Small intestine (tissue), 7 donors: ENCODE data around the gene RAD51B. TPM values are rescaled to one million over a fixed set of nuclear protein-coding genes. Genes with fewer than 3 reads are reported as not detected.
A peak's percentile ranks its signal among the peaks of the same experiment; 100 is the strongest.

ENCODE experiments used
- DNase-seq, 2 donors: peaks; one replicate each; pipeline versions ENCODE4 v3.0.0 to v3.0.0-alpha.2; 2013
- FAIRE-seq: peaks from 2 replicates; lab custom pipeline; 2012; peaks lifted over from hg19 to GRCh38; lab: Jason Lieb, UNC
- H3K27ac ChIP-seq, 3 donors: one replicate each; pipeline ENCODE4 v1.5.1; 2013; ENCODE audit warnings: low read length in 2 of 3, mild to moderate bottlenecking in 2 of 3, control low read depth in 1 of 3, inconsistent platforms in 1 of 3, low read depth in 1 of 3, moderate library complexity in 1 of 3
- H3K27me3 ChIP-seq, 3 donors: one replicate each; pipeline ENCODE4 v1.6.1; 2013; ENCODE audit warnings: low read length in 3 of 3, inconsistent platforms in 1 of 3; ENCODE audit not compliant: control insufficient read depth in 3 of 3, insufficient read depth in 3 of 3
- H3K36me3 ChIP-seq, 3 donors: one replicate each; pipeline ENCODE4 v1.6.1; 2013; ENCODE audit warnings: low read length in 3 of 3, inconsistent platforms in 1 of 3, low read depth in 1 of 3, mild to moderate bottlenecking in 1 of 3, moderate library complexity in 1 of 3; ENCODE audit not compliant: control insufficient read depth in 3 of 3, insufficient read depth in 2 of 3
- H3K4me1 ChIP-seq, 3 donors: one replicate each; pipeline ENCODE4 v1.6.1; 2013; ENCODE audit warnings: low read length in 2 of 3, inconsistent platforms in 1 of 3, low read depth in 1 of 3, mild to moderate bottlenecking in 1 of 3, moderate library complexity in 1 of 3; ENCODE audit not compliant: control insufficient read depth in 3 of 3, insufficient read depth in 2 of 3
- H3K4me3 ChIP-seq, 3 donors: one replicate each; pipeline ENCODE4 v1.5.1; 2013; ENCODE audit warnings: low read length in 3 of 3, control low read depth in 1 of 3, inconsistent platforms in 1 of 3, low read depth in 1 of 3, mild to moderate bottlenecking in 1 of 3, moderate library complexity in 1 of 3
- H3K9me3 ChIP-seq, 2 donors: one replicate each; pipeline ENCODE4 v1.6.1; 2013; ENCODE audit warnings: low read depth in 1 of 2, low read length in 1 of 2; ENCODE audit not compliant: control insufficient read depth in 2 of 2, insufficient read depth in 1 of 2
- WGBS, 3 donors: extraction: QIAGEN DNeasy Blood & Tissue Kit; methylation state at CpG; one replicate each; pipeline ENCODE4 v1.1.7; 2013; 5-methylcytosine and 5-hydroxymethylcytosine counted together
- polyA plus RNA-seq, 4 donors: library from polyadenylated mRNA; stranded (reverse) in 3 of 4; unstranded in 1 of 4; fragments of 200-250 nt in 3 of 4; fragments of 120-200 nt in 1 of 4; gene quantifications; one replicate each; pipeline versions ENCODE4 v1.2.1 to v1.2.3, GENCODE V29; 2013
- donor health status: healthy with polysubstance abuse.
- donor health status: control.
- donor health status: control.
- donor health status: Bipolar disorder and iron deficiency.
- donor health status: healthy.

RAD51B gene
- polyA plus RNA-seq, 4 donors: 1.1 to 9.0 (median 4.1) TPM

- Histone ChIP-seq H3K27ac (no peak overlapping the region), H3K4me1 (peaks cover 0 to 6% (median 5%) of the 10 kb centered on the region in 3 donors), H3K36me3 (no peaks in the 10 kb centered on the region), H3K9me3 (no peaks in the 10 kb centered on the region), H3K27me3 (no peaks in the 10 kb centered on the region), H3K4me3 (no peak overlapping the region)
- no peak for DNase-seq
- WGBS, 3 donors: 84 to 89% (median 87%) methylated on average over 7 of the region's 7 CpGs
- FAIRE-seq: no peak
Measured at GRCh38 chr14:68668531-68668930, 849.0 kb downstream of the RAD51B start.

DNA sequence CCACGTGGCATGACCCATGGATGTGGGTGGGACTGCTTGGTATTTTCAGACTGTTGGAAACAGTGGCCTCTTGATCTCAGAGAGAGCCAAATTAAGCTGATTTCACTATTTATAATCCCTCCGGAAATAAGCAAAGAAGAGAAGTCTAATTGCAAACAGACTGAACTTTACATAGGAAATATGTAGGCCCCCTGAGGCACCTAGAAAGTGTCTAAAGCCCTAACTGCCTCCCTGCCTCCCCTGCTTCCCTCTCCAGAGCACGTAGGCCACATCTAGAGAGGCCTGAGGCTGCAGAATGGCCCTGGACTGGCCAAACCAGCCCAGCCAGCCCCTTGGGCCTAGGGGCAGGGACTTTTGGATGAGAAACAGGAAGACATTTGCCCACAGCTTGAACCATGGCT is 849.5 kb downstream of the RAD51B start:
- peaks cover 0 to 6% (median 5%) of the 10 kb centered on the region in 3 donors for H3K4me1 ChIP-seq
- no peak overlapping the region for H3K4me3 ChIP-seq
- H3K9me3 ChIP-seq: no peaks in the 10 kb centered on the region
- 52 to 79% (median 69%) methylated on average over 3 of the region's 3 CpGs for WGBS, 3 donors
- FAIRE-seq: no peak
- peak overlapping the region in 1 of 3 donors; percentile 47 for H3K27ac ChIP-seq
- H3K27me3 ChIP-seq: no peaks in the 10 kb centered on the region
- DNase-seq: no peak
- H3K36me3 ChIP-seq: no peaks in the 10 kb centered on the region

DNA sequence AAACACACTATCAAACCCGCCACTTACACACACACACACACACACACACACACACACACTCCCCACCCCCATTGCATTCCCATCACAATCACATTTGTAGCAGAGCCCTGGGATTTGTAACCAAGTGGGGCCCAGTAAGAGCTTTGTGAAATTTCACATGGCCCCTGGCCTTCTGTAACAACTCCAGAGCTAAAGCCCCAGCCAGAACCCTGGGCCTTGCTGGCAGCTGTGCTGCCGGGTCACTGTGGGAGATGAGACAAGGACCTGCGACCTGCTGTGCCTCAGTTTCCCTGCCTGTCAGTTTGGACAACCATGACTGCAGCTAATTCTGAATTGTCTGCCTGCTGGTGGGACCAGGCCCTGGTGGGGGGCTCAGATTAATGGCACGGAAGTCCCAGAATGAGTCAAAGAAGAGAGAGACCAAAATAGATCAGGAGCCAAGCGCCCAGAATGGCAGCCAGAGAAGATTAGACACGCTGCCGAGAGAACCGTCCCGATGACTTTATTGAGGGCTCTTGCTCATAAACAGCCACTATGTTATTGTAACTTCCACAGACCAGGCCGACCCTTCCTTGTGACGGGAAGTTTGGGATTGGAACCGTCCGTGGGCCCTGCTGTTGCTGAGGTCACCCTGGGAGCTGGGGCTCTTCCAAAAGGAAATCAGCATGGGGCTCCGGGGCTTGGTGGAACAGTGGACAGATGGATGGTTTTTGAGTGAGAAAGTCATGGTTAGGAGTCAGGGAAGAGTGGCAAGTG is 850.2 kb downstream of the RAD51B start:
- FAIRE-seq (no peak), DNase-seq (no peak)
- 76 to 94% (median 82%) methylated on average over 14 of the region's 14 CpGs for WGBS, 3 donors
- H3K27me3 ChIP-seq: no peaks in the 10 kb centered on the region
- H3K36me3 ChIP-seq: no peaks in the 10 kb centered on the region
- no peak overlapping the region for H3K4me3 ChIP-seq
- H3K27ac ChIP-seq: peak overlapping the region in 1 of 3 donors; percentile 71
- peaks cover 2 to 8% (median 6%) of the 10 kb centered on the region in 3 donors for H3K4me1 ChIP-seq
- H3K9me3 ChIP-seq: no peaks in the 10 kb centered on the region

DNA sequence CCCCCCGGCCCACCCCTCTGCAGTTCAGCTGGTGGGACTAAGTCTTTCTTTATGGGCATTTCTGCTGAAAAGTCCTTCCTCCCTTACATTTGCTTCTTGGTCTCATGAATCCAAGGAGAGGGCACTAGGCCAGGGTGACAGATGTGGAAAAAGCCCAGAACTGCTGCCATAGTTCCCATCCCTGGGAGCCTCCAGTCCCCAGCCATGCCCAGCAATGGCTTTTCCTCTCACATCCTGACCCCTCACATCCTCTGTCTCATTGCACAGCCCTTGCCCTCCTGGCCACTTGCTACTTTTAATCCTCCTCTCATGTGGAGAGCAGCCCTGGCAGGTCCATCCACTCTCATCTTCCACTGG is 850.8 kb downstream of the RAD51B start:
- H3K27me3 ChIP-seq: no peaks in the 10 kb centered on the region
- H3K9me3 ChIP-seq: no peaks in the 10 kb centered on the region
- H3K36me3 ChIP-seq: no peaks in the 10 kb centered on the region
- 84 to 100% (median 93%) methylated on average over 1 of the region's 1 CpG for WGBS, 3 donors
- DNase-seq (no peak), FAIRE-seq (no peak)
- H3K27ac ChIP-seq: peak overlapping the region in 1 of 3 donors; percentile 71
- H3K4me3 ChIP-seq: no peak overlapping the region
- peaks cover 2 to 14% (median 6%) of the 10 kb centered on the region in 3 donors for H3K4me1 ChIP-seq

- Histone ChIP-seq H3K36me3 (no peaks in the 10 kb centered on the region), H3K4me3 (no peak overlapping the region), H3K27me3 (no peaks in the 10 kb centered on the region), H3K27ac (peak overlapping the region in 1 of 3 donors; percentile 28), H3K4me1 (peaks cover 2 to 26% (median 4%) of the 10 kb centered on the region in 3 donors), H3K9me3 (no peaks in the 10 kb centered on the region)
- no peak for FAIRE-seq
- DNase-seq: no peak
- WGBS, 3 donors: 48 to 71% (median 58%) methylated on average over 2 of the region's 2 CpGs
Measured at GRCh38 chr14:68671909-68672308, 852.3 kb downstream of the RAD51B start.

DNA sequence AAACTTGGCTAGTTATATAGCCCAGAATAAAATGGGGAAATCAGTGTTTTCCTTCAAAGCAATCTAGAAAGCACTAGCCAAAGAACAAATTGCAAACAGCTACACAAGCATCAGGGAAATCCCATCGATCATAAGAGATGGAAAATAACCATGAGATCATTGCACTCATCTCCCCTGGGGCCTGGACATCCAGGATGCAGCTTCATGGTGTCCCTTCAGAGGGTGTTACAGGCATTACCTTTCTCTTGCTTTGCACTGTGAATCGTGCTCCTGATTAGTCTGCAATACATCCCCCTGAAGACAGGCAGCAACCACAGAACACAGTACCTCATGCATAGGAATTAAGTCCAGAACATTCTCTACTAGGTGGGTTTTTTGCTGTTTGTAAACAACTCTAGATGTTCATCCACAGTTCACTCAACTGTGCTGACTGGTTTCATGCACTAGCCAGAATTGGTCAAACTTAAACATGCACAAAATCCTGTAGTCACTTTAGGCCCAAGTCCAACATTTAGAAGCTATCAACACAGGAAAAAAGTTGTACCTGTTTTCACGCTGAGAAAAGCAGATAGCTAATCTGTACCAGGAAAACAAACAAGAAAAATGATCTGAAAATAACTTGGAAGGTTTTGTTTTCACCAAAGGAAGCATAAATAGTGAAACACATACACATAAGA is 853.2 kb downstream of the RAD51B start:
- Histone ChIP-seq H3K36me3 (no peaks in the 10 kb centered on the region), H3K4me3 (no peak overlapping the region), H3K9me3 (peaks cover 0 to 4% of the 10 kb centered on the region in 2 donors), H3K27me3 (no peaks in the 10 kb centered on the region), H3K4me1 (peaks cover 3 to 30% (median 7%) of the 10 kb centered on the region in 3 donors), H3K27ac (no peak overlapping the region)
- DNase-seq (no peak), FAIRE-seq (no peak)
- 45 to 52% (median 48%) methylated on average over 3 of the region's 3 CpGs for WGBS, 3 donors

- DNase-seq: no peak
- Histone ChIP-seq H3K4me1 (peaks cover 4 to 37% (median 9%) of the 10 kb centered on the region in 3 donors), H3K27ac (no peak overlapping the region), H3K36me3 (no peaks in the 10 kb centered on the region), H3K4me3 (no peak overlapping the region), H3K27me3 (no peaks in the 10 kb centered on the region), H3K9me3 (peaks cover 0 to 5% of the 10 kb centered on the region in 2 donors)
- WGBS, 3 donors: 71 to 78% (median 75%) methylated on average over 5 of the region's 5 CpGs
- no peak for FAIRE-seq
Measured at GRCh38 chr14:68673464-68673863, 853.9 kb downstream of the RAD51B start.

DNA sequence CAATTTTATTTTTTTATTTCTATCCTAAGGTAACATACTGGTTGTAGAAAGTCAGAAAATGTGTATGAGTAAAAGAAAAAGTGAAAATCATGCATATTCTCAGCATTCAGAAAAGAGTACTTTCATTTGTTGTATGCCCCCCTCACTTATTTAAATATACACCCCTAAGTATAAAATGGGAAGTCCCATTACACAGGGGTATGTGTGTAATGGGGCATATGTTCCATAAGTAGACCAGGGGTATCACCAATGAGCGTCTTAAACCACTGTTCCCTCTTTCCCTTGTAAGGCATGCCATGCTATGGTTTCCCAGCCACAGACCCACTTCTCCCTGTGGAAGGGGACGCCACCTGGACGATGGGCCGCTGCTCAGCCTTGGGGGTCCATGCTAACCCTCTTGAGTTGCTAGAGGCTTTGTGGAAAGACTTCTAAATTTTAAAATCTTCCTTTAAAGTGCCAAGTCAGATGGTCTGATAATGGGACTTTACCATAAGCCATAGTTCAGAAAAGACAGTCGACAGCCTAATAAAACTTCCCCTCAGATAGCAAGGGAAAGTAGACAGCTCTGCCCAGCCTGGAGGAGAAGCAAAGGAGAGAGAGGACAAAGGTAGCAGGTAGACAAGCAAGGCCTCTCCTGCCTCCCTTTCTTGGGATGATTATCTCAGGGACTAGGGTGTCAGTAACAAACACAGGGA is 855.1 kb downstream of the RAD51B start:
- H3K36me3 ChIP-seq: no peaks in the 10 kb centered on the region
- H3K9me3 ChIP-seq: peaks cover 0 to 5% of the 10 kb centered on the region in 2 donors
- peak overlapping the region in 1 of 3 donors; percentile 67 for H3K27ac ChIP-seq
- no peaks in the 10 kb centered on the region for H3K27me3 ChIP-seq
- no peak for FAIRE-seq
- H3K4me3 ChIP-seq: no peak overlapping the region
- peaks cover 4 to 49% (median 11%) of the 10 kb centered on the region in 3 donors for H3K4me1 ChIP-seq
- 77 to 84% (median 81%) methylated on average over 5 of the region's 5 CpGs for WGBS, 3 donors
- peak; percentile 49 to 64 for DNase-seq
